ENCODE data around the gene NOL3.

Gene NOL3

GRCh38 chr16:67174706-67175231 is 4.4 kb downstream of the NOL3 start:
- H3K4me3 ChIP-seq (ENCODE audit: low read length, poor library complexity, severe bottlenecking), result peak overlapping the region; percentile 73
- no peaks in the 10 kb centered on the region for H3K27me3 ChIP-seq (ENCODE audit: insufficient read depth, low read length, poor library complexity, severe bottlenecking)
- peaks cover 9% of the 10 kb centered on the region; the same call in 1 of the 2 replicates for H3K79me2 ChIP-seq (ENCODE audit: insufficient read depth, low read length)
- H3F3A ChIP-seq (ENCODE audit: low read depth), result no peaks in the 10 kb centered on the region
- TF ChIP-seq CTCF (conservative IDR thresholded peaks at IDR 0.05; ENCODE audit: low read length), result no peak
- no peak for TF ChIP-seq EZH2phosphoT487 (IDR thresholded peaks at IDR 0.05; ENCODE audit: borderline replicate concordance)
- no peaks in the 10 kb centered on the region for H3K9me3 ChIP-seq (ENCODE audit: insufficient read depth, low read depth, low read length)
- H3K9ac ChIP-seq (ENCODE audit: low read depth, low read length, poor library complexity, severe bottlenecking), result peak overlapping the region; percentile 77
- peak overlapping the region; percentile 53 for H2AFZ ChIP-seq (ENCODE audit: low read length)
- H3K4me2 ChIP-seq (ENCODE audit: low read depth, low read length, poor library complexity, severe bottlenecking), result peak overlapping the region; percentile 98
- no peaks in the 10 kb centered on the region for H4K20me1 ChIP-seq (ENCODE audit: insufficient read depth, low read length, poor library complexity, severe bottlenecking)
- no peaks in the 10 kb centered on the region for H3K9me2 ChIP-seq (replicated peaks; ENCODE audit: low read depth, low read length)
- H3K36me3 ChIP-seq (ENCODE audit: insufficient read depth, low read length), result no peaks in the 10 kb centered on the region
- H3K4me1 ChIP-seq (ENCODE audit: insufficient read depth, low read length, poor library complexity, severe bottlenecking), result peaks cover 30% of the 10 kb centered on the region

- no peaks in the 10 kb centered on the region for H3K36me3 ChIP-seq (ENCODE audit: insufficient read depth, low read length)
- no peaks in the 10 kb centered on the region for H4K20me1 ChIP-seq (ENCODE audit: insufficient read depth, low read length, poor library complexity, severe bottlenecking)
- peaks cover 20% of the 10 kb centered on the region; the same call in 1 of the 2 replicates for H3K79me2 ChIP-seq (ENCODE audit: insufficient read depth, low read length)
- H3K27me3 ChIP-seq (ENCODE audit: insufficient read depth, low read length, poor library complexity, severe bottlenecking), result no peaks in the 10 kb centered on the region
- H3K4me1 ChIP-seq (ENCODE audit: insufficient read depth, low read length, poor library complexity, severe bottlenecking), result peaks cover 25% of the 10 kb centered on the region
- no peak overlapping the region for H2AFZ ChIP-seq (ENCODE audit: low read length)
- no peak overlapping the region for H3K4me3 ChIP-seq (ENCODE audit: low read length, poor library complexity, severe bottlenecking)
- no peaks in the 10 kb centered on the region for H3K9me2 ChIP-seq (replicated peaks; ENCODE audit: low read depth, low read length)
- TF ChIP-seq CTCF (conservative IDR thresholded peaks at IDR 0.05; ENCODE audit: low read length) (no peak), EZH2phosphoT487 (IDR thresholded peaks at IDR 0.05; ENCODE audit: borderline replicate concordance) (no peak)
- no peak overlapping the region for H3K4me2 ChIP-seq (ENCODE audit: low read depth, low read length, poor library complexity, severe bottlenecking)
- no peaks in the 10 kb centered on the region for H3K9me3 ChIP-seq (ENCODE audit: insufficient read depth, low read depth, low read length)
- H3K9ac ChIP-seq (ENCODE audit: low read depth, low read length, poor library complexity, severe bottlenecking), result no peak overlapping the region
- no peaks in the 10 kb centered on the region for H3F3A ChIP-seq (ENCODE audit: low read depth)
Measured at GRCh38 chr16:67176662-67177061, 6.3 kb downstream of the NOL3 start.

- Histone ChIP-seq H4K20me1 (ENCODE audit: insufficient read depth, low read length, poor library complexity, severe bottlenecking) (peaks cover 9% of the 10 kb centered on the region), H3F3A (ENCODE audit: low read depth) (no peaks in the 10 kb centered on the region), H3K27me3 (ENCODE audit: insufficient read depth, low read length, poor library complexity, severe bottlenecking) (no peaks in the 10 kb centered on the region), H3K4me2 (ENCODE audit: low read depth, low read length, poor library complexity, severe bottlenecking) (no peak overlapping the region), H3K9me3 (ENCODE audit: insufficient read depth, low read depth, low read length) (no peaks in the 10 kb centered on the region), H3K9me2 (replicated peaks; ENCODE audit: low read depth, low read length) (no peaks in the 10 kb centered on the region), H3K4me3 (ENCODE audit: low read length, poor library complexity, severe bottlenecking) (no peak overlapping the region), H3K4me1 (ENCODE audit: insufficient read depth, low read length, poor library complexity, severe bottlenecking) (peaks cover 35% of the 10 kb centered on the region), H3K9ac (ENCODE audit: low read depth, low read length, poor library complexity, severe bottlenecking) (no peak overlapping the region), H3K36me3 (ENCODE audit: insufficient read depth, low read length) (no peaks in the 10 kb centered on the region), H3K79me2 (ENCODE audit: insufficient read depth, low read length) (peaks cover 29% of the 10 kb centered on the region), H2AFZ (ENCODE audit: low read length) (no peak overlapping the region)
- TF ChIP-seq EZH2phosphoT487 (IDR thresholded peaks at IDR 0.05; ENCODE audit: borderline replicate concordance), result no peak
- no peak for TF ChIP-seq CTCF (conservative IDR thresholded peaks at IDR 0.05; ENCODE audit: low read length)
Measured at GRCh38 chr16:67177743-67178699, 7.7 kb downstream of the NOL3 start.
